HG03460 (cell line): ENCODE data around the gene CACNA1D.

ENCODE experiments used
- ATAC-seq: cut with Tn5 transposase; IDR thresholded peaks from one replicate; pipeline ENCODE4 v1.9.1; 2021; ENCODE audit not compliant: unreplicated experiment

The CACNA1D gene

DNA sequence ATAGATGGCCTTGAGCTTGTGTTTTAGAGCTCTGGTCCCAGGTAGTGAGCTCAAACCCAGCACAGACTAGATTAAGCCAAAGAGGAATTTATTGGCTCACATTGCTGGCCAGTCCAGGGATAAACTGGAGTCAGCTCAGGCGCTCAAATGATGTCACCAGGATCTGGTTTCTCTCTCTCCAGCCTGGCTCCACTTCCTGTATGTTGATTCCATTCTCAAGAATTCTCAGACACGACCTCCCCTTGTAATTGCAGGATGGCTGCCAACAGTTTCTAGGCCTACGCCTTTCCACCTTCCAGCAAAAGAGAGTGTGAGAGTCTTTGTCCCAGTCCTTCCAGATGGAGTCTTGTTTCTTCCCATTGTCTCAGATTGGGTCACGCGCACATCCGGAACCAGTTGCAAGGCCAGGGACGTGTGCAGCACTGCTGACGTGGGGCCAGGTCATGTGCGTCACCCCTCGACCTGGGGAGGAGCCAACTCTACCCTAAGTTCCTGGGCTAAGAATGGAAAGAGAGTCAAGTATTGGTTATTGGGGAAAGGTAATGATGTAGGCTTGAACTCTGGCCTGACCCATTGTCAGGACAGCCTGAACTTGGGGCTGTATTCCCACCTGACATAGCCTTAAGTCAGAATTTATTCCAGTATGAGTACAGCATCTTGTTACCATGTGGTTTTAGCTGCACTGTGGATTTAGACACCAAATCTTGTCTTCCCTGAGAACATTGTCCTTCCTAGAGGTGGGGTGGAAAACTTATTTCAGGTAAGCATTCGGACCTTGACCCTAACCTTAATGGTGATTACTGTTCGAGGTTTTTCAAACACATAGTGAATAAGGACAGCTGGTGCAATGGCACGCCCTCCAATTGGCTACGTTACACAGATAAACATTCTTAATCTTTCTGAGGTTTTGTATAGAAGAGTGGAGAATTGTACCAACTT lies 31.6 kb downstream of the CACNA1D start:
- no peak for ATAC-seq

DNA sequence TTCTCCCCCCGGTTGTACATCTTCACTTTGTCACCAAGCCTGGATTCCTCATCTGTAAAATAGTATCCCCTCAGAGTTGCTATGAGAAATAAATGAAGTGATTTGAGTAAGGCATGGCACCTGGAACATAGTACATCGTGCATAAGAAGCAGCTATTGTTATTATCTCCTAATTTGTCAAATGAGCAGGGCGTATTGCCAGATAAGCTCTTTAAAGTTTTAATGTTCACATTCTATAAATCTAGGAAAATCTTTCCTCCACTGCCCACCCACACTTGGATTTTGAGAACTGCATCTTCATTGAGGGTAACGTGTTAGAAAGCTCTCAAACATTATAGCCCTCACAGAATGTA lies 32.3 kb downstream of the CACNA1D start:
- no peak for ATAC-seq

DNA sequence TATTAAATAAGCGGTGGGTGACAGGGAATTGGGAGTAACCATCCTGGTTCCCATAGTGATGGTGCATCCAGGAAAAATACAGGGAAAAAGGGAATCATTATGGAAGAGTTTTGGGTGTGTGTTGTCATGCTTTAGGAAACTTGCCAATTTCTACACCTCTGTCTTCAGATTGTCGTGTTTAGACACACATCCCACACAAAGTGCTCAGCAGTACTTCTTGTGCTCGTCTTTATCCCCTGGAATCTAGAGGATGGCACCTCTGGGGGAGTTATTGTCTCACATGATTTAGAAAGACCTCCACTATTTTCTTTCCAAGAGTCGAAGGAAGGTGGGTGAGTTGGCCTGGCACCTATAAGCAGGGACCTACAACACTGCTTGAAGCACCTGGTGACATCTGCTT lies 35.8 kb downstream of the CACNA1D start:
- ATAC-seq = no peak

DNA sequence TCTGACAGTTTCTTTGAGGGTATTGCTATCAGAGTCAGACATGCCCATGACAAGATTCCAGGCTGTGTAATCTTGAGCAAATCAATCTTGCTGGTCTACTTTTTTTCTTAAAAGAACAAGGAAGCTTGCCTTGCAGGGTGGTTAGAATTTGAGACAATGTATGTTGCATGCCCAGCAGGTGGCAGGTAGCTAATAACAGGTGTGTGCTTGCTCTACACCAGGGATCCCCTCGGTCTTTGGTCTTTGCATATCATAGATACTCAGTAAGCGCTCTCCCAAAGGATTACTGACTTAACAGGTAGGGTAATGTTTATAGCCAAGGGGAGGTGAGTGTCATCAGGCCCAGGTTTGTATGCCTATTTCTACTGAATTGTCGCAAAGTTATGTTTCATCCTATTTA lies 37.3 kb downstream of the CACNA1D start:
- no peak for ATAC-seq

DNA sequence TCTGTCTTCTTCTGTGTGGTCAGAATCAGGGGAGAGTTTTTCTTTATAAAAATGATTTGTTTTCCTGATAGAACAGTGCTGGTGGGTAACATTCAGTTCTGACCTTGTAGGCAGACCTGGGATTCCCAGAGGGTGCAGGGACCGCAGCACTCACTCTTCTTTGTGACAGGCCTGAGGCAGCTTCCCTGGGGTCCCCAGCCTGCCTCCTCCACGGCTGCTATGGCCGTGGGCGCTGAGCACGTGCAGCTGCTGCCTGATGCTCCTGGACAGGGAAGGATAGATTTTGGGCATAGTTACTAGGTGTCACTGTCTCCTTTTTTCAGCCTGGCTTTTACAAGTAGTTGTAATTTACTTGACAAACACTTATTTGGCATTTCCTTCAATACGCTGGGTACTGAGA lies 39.1 kb downstream of the CACNA1D start:
- ATAC-seq = no peak

DNA sequence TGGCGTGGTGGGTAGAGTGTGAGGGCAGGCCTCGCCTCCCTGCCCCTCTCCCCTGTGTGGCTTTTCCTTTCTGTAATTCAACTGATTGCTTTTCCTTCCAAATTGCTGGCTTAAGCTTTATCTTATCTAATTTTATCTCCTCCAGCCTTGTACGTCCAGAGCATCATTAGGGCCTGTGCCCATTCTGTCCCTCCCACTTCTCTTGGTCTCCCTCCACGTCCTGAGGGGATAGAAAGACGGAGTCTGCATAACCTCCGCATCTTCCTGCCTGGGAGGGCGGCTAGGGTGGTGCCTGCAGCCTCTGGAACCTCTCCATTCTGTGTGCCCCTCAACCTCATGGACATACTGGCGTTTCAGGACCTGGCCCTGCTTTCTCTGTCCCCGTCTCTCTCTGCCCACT lies 39.8 kb downstream of the CACNA1D start:
- ATAC-seq = no peak

DNA sequence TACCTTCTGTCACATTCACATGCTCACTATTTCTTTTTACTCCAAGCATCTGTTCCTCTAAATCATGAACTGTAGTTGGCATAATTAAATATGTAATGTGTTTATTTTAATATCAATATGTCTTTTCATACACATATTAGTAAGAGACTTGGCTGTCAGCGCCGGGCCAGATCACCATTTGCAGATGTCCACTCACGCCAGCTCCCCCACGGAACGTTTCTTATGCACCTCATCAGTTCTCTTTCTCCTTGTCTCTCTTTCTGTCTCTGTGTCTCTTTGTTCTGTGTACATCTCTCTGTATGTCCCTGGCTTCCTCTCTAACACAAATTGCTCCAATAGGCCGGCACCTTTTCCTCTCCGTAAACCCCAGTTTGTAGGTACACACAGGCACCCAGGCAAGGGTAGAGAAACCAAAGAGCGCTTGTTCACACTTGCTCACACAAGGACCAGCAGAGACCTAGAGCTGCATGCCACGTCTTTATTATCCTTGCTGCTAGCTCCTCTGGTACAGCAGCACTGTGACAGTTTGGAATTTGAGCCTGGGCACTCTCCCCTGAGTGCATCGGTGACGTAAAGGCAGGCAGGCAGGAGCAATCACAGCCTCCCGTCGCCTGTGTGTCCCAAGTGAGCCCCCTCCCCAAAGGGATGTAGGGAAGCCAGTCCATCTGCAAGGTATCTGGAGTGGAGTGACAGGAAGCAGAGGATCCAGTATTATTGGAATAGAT lies 40.4 kb downstream of the CACNA1D start:
- ATAC-seq = no peak

DNA sequence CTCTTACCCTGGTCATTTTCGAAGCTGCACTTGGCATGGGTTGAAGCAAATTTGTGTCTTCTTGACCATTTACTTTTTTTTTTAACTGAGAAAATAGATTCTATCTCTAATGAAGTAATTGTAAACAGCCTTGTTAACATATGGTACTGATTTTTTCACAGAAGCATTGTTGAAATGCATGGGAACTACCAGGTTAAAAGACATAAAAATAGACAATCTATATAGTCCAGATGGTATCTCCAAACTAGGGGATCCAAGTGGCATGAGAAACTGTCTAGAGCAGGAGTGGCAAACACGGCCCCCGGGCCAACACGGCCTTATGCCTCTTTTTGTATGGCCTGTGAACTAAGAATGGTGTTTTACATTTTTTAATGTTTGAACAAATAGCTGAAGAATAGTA lies 41.9 kb downstream of the CACNA1D start:
- ATAC-seq = no peak

DNA sequence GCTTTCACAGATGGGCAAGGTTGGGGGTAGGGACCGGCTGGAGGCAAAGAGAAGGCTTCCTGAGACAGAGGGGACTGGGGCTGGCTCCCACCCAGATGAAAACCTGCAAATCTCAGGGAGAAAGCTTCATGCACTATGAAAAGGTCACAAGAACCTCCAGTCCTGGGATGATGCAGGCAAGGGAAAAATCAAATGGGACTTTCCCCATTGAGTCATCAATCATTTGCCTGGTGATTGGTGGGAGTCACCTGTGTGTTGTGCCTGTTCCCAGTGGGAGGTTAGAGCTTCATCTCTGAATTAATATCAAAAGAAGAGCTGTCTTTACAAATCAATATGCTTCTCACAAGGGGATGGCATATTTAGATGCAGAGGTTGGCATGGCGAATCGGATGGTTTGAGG lies 49.9 kb downstream of the CACNA1D start:
- ATAC-seq = no peak

DNA sequence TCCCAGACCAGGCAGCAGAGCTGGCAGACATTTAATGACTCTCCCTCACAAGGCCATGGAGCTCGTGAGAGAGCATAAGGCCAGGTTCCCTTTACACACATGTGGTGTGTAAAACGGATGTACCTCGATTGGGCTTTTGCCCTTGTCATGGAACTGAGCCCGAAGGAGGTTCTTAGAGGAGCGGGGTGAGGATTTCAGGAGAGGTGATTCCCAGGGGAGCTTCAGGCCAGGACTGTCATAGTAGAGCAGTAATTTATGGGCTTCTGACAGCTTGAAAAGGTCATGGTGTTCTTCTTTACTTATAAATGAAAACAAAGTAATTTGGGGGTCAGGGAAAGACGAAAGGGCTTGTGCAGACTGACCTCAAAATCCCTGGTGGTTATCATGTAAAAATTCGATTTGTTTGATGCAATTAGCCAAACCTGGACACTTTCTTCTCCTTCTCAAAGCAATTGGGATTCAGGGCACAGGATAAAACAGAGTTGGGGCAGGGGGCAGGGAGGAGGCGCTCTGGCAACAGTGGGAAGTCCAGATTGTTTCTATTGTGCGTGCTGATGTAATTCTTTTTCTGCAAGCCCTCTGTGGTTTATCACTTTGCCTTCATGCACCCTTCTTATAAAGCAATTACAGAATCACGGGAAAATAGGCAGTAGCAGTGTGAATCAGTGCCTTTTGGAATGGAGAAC lies 51.0 kb downstream of the CACNA1D start:
- ATAC-seq = no peak

DNA sequence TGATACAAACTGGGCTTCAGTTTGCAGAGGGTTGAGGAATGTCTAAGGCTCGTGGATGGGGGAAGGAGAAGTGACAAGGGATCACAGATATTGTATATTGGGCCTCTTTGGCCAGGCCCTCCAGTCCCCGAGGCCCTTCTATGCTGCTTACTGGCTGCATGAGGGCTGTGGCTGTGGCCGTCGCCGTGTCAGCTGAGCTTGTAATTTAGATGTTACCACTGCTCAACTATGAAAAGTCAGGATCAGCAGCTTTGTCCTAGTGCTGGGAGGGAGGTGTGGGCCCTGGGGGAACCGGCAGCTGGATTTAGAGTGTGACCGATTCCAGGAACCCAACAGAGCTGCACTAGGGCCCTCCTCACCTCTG lies 51.6 kb downstream of the CACNA1D start:
- no peak for ATAC-seq

DNA sequence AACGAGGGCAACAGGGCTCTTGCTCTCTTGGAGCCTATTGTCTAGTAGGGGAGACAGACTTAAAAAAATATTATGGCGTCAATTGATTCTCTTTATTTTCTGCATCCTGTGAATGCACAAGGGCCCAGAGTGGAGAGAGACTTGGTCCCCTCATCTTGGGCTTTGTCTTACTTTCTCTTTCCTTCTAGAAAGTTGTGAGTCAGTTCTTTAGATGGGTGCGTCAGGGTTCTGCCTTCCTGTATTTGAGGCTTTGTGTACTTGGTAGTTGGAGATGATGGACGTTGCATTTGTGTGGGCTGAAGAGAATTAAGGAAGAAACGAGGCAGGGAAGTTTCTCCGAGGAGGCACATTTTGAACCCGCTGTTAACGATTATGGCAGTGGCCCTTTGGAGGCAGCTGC lies 52.9 kb downstream of the CACNA1D start:
- ATAC-seq = no peak

DNA sequence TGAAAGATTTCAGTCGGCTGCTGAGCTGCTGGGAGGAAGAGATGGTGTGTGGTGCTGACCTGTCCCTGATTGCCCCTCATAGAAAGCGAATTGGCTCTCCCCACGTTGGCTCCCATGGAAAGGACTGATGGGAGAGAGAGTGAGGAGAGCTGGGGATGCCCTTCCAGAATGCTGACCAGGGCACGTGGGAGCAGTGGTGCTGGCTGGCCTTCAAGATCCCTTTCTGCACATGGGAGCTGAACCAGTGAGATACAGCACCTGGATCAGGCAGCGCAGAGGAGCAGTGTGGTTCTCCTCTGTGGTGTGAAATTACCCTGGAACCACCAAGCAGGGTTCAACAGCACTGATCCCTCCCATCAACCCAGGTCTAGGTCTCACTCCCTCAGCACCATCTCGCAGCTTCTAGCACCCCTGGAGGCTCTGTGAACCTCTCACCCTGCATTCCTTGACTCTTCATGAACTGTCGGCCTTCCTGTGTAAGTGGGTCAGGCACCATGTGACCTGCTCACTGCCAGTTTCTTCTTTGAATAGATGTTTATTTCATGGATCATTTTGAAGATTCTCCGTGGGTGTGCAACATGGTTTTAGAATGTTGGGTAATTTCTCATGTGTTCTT lies 55.7 kb downstream of the CACNA1D start:
- ATAC-seq = no peak

DNA sequence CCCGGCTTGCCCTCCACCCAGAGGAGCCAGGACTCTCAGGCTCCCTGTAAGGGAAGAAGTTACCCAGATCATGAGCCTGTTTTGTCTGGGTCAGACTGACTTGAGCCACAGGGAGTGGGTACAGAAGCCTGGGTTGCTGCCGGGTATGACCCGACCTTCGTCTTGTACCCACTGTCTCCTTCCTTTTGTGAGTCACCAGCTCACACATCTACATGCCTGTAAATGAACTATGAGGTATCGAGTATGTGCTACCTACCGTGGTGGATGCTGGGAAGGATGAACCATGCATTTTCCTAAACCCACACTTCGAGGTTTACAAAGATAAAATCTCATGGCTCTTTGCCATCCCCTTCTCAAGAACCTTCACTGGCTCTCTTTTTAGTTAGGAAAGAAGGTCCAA lies 56.9 kb downstream of the CACNA1D start:
- no peak for ATAC-seq

DNA sequence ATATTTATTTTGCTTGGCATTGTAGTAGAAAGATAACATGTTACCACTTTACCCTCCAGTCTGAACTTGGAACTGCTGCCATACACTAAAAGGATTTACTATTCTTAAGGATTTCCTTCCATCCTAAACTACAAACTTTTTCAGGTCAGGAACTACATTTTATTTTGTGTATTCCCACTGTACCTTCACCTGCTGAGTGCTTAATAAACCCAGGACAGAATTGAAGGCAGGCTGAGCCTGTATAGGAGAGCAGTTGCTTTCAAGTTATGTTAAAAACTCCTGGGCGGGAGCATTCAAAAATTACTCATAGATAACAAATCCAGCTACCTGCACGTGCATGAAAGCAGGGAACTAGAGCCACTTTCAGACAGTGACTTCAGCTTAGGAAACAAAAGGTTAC lies 58.3 kb downstream of the CACNA1D start:
- no peak for ATAC-seq

DNA sequence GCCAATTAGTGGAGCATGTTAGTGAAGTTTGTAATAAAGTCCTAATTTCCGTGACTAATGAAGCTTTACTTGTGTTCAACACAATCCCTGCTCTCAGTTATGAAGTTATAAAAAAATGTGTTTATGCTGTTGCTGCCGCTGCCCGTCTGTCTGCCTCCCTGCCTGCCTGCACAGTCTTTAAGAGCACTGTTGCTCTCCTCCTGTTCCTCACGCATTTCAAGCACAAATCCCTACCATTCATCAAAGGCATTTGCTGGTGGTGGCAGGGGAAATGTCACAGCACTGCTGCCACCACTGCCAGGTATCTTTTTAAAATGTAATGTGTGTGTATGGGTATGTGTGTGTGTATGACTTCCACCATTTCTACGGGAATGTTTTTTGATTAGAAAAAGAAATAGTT lies 58.8 kb downstream of the CACNA1D start:
- no peak for ATAC-seq

DNA sequence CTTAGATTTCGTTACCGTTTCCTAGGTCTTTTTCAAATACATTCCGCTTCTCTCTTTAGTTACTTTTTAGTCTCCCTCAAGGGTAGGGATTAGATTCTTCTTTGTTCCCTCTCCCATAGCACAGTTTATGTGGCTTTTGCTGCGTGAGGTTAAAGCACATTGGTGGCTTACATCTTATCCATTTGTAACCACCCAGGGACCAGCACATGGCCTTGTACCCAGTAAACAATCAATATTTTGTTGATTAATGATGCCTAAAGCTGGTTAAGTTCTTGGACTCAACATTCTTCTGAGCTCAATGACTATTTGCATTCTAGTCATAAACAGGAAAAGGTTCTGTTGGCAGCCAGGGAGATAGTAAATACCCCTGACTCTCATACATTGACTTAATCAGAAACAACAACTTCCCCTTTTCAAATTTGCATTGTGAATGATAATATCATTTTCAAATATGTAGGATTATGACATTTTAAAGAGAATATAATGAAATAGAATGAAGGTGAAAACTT lies 60.2 kb downstream of the CACNA1D start:
- peak; percentile 77 for ATAC-seq

DNA sequence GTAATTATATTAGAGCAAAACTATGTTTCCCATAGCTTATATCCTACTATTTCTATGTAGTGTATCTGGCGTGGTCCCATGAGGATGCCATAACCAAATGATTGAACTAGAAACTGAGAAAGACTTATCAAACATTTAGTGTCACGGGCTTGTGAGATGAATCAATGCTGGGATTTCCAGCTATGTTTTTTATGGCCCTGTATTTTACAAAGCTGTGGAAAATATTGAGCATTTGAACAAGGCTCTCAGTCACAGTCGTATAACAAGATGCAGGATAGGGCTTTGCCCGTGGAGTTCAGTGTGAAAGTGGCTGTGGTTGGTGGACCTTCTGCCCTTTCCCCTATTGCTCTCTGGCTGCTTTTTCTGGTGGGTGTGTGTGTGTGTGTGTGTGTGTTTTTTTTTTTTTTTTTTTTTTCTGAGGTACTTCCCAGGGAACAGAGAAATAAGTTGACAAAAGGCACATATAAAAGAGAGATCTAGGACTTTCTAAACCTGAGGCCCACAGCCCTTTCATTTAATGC lies 60.7 kb downstream of the CACNA1D start:
- ATAC-seq = peak; percentile 80

DNA sequence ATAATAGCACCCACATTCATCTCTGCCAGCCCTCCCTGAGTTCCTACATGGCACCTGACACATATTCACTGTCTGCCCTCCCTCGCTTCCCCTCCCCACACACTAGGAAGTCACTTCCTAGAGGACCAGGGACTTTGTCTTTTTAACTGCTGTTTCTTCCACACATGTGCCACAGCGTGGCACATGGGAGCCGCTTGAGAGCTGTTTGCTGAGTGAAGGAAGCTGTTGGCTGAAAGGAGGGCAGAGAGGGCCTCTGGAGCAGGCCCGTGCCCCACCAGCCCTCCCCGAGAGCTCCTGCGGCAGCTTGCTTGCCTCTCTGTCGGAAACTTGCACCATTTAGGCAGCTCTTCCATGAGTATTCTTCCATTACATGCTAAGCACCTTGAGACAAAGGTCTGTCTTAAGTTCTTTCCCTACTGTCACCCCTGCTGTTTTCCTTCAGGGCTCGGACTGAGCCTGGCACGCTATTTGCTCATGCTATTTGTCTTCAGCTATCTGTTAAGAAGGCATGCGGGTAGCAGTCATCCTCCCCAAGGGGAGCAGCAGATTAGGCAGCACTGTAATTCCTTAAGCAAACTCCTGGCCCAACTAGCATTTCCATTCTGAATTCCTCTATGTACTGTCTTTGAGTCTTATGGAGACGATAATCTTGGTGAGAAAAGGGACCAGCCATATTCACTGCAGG lies 72.2 kb downstream of the CACNA1D start:
- no peak for ATAC-seq

DNA sequence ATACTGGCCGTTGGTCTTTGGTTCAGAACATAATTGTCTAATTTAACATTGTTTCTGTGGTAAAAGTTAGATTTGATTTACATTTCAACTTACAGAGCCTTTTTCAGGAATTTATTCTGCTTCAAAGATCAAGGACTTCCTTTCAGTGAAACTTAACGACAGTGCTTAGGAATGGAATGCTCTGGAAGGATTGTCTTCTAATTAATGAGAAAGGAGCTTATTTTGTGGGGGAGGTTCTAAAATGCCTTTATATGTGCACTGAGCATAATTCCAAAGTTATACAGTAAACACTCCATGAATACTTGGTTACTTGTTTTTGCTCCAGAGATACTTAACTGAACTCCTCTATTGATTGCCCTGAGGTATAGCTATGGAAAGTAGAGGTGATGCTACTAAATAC lies 75.7 kb downstream of the CACNA1D start:
- ATAC-seq = no peak

DNA sequence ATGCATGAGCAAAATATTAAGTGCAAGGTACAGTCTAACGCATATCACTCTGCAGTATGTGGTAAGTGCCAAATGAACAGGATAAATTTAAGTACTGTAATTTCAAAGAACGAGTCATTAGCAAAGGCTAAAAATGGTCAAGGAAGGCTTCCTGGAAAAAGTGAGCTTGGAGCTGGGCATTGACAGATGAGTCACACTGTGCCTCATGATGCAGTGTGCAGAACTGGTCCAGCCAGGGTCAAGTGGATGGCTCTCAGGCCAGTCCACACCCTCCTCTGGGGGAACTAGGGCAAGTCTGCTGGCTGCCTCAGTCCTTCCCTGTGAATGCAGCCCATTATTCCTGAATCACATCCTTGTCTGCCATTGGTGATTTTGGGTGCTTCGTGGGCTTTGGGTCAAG lies 76.3 kb downstream of the CACNA1D start:
- no peak for ATAC-seq
